NCI-H146 treated with DMSO at 0.1 percent for 48 hours (cell line): Measurements from ENCODE around the gene VAV2.
A peak's percentile ranks its signal among the peaks of the same experiment; 100 is the strongest.

ENCODE experiments used
- DNase-seq: peaks from one replicate; lab custom pipeline; 2025; ENCODE audit not compliant: unreplicated experiment; lab: John Stamatoyannopoulos, UW

Gene VAV2

DNA sequence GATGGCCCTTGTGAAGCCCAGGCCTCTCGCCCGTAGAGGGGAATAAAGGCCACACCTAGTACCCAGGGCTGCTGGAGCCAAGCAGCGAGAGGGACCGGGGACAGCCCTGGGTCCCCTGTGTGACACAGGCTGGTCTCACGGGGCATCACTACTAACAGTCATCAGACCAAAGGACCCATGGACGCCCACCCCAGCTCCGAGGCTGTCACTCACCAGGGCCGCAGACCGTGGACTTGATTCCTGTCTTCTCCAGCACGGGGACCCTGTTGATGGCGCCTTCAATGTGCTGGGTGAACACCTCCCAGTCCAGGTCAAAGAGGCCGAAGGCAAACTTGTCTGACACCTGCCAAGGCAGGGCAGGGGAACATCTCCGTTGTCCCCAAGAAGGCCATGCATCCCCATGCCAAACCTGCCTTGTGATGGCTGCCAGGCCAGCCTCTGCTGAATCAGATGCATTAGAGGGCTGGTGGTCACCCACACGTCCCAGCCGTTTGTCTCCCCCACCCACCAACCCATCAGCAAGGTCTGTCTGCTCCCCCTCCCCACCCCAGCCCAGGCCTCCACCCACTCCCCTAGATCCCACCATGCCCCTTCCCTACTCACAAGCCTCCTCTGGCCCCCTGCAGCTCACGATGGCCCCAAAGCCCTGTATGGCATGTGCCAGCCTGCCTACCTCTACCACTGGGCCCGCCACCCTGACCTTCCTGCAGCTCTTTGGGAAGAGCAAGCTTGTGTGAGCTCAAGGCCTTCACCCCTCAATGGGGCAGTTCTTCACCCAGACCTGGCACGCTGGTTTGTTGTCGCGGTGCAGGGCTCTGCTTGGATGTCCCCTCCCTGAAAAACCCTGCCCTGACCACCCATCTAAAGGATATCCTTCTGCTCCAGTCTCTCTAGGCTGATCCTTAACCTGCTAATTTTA, 274.8 kb downstream of the VAV2 start:
- DNase-seq: no peak

GRCh38 chr9:133716564-133717112, 275.5 kb downstream of the VAV2 start:
- DNase-seq: peak; percentile 10

- DNase-seq: no peak
Measured at GRCh38 chr9:133715866-133716563, 276.1 kb downstream of the VAV2 start.

DNA sequence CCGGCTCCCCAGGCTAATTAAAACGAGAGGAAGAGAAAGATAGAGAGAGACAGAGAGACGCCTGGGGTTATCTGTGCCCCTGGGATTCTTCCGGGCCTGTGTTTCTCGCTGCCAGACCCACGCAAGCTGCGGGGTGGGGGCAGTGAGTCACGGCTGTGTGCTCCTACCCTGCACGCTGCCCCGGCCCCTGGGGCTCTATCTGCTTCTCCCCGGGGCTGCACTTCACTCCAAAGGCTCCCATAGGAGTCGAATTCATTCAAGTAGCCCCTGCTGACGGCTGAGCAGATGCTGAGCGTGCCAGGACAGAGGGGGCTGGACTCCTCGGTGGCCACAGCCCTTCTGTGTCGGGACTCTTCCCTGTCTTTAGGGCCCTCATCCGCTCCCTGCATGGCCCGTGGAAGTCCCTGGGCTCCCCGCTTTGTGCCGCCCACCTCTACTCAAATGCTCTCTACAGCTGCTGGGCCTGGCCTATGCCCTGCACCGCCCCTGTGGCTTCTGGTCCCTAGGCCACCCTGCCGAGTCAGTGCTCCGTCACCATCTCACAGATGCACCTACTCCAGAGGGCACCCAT, 276.7 kb downstream of the VAV2 start:
- no peak for DNase-seq

DNA sequence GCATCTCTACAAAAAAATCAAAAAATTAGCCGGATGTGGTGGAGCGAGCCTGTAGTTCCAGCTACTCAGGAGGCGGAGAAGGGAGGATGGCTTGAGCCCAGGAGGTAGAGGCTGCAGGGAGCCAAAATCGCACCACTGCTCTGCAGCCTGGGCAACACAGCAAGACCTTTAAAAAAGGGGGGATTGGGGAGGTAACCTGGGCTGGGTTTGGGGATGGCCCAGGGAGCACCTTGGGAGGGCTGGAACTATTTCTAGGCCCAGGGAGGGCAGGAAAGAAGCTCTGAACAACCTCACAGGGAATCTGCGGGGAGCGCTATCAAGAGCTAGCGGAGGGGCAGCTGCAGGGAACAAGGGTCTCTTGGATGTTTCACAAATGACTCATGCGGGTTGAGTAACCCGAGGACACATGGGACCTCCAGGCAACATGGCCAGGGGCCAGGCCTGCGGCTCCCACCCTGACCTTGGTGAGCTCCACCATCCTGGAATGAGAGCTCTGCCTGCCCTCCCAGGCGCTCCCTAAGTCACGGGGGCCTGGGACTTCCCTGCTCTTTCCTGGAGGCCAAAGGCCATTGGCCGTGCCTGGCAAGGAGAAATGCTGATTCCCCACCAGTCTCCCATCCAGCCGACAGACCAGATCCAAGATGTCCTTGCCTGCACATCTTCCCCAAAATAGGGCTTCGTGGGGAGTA, 277.4 kb downstream of the VAV2 start:
- no peak for DNase-seq

DNA sequence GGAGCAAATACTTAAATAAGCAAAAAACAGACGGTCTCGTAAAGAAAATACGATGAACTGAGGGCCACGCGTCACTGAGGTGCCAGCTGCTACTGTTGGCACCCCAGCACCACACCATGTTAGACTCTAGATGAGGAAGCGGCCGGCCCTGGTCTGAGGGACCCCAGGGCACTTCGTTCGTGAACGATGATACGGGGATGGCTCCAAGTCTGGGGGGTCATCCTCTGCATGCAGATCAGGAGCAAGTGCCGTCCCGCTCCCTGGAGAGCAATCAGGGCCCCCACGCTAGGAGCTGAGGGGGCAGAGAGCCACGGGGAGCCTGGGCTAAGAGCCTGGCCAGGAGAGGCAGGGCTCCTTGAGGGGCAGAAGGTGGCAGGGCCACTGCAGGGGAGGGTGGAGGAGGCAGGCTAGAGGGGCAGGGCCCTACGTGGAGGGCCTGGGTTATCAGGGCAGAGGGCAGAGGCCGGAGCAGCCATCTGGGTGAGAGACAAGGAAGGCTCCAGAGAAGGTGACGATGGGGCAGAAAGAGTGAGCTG, 278.1 kb downstream of the VAV2 start:
- no peak for DNase-seq

GRCh38 chr9:133713150-133713959, 278.8 kb downstream of the VAV2 start:
- DNase-seq: no peak

DNA sequence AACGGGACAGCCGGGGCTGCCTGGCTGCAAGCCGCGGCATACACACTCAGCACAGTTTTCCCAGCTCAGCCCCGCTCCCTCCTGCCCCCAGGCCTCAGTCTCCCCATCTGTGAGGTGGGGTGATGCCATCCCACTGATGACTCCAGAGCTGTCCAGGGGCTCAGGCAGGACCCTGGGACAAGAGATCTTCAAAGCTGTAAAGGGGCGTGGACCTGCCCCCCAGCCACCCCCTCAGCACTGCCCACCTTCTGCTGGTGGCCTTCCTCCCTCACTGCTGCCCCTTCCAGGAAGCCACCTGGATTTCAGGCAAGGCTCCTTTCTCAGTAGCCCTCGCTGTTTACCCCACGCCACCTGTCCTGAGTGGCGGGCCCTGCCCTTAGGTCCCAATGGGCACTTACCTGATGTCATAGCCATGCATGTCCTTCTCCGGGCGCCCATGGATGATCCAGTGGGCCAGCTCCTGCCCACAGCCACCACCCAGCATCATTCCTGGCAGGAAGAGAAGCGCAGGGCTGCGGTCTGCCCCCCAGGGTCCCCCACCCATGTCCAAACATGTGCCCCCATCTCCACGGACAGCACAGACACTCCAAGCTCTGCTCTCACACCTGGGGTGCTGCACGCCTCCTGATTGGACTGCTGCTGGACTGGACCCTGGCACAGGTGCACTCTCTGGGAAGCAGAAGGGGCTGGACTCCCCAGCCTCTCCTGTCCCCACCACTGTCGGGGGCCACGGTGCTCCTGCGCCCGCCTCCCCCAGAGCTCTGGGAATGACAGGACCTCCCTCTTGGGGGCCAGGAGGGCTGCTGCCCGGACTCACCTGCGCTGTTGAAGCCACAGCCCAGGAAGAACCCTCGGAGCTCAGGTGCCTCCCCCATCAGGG, 279.7 kb downstream of the VAV2 start:
- no peak for DNase-seq
